Activated naive CD4-positive, alpha-beta T cell treated with Interleukin-2 at 50 U/mL for 16 hours (primary cell): ENCODE results near the gene CDC42SE2.
A peak's percentile ranks its signal among the peaks of the same experiment; 100 is the strongest.
"Not testable (repeated sequence)": the region's sequence is repeated elsewhere in the genome, so short reads cannot be mapped to it uniquely, and the experiment has no call there.

Source experiments
- DNase-seq: peaks from one replicate; pipeline ENCODE4 v3.0.0-alpha.2; 2020

CDC42SE2 gene

DNA sequence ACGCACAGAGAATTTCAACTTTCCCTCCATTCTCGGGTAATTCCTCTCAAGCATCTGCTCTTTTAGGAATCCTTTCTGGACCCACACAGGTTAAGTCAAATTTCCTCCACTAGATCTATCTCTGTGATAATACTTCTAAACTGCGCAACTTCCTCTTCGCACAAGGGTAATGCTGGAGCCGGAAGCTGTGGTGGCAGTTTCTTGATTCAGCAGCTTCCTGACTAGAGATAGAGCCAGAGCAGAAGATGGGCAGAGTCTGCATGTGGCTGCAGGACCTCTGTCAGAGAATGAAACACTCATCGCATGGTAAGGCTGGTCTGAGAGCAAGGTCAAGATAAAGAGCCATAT, 11.1 kb upstream of the CDC42SE2 start:
- DNase-seq = peak; percentile 78

DNA sequence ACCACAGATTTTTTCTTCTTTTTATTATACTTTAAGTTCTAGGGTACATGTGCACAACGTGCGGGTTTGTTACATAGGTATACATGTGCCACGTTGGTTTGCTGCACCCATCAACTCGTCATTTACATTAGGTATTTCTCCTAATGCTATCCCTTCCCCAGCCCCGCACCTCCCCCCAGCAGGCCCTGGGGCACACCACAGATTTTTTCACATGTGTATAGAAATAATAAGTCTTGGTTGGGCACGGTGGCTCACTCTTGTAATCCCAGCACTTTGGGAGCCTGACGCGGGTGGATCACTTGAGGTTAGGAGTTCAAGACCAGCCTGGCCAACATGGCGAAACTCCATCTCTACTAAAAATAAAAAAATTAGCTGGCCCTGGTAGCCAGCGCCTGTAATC, 9.8 kb upstream of the CDC42SE2 start:
- peak; percentile 31 for DNase-seq

DNA sequence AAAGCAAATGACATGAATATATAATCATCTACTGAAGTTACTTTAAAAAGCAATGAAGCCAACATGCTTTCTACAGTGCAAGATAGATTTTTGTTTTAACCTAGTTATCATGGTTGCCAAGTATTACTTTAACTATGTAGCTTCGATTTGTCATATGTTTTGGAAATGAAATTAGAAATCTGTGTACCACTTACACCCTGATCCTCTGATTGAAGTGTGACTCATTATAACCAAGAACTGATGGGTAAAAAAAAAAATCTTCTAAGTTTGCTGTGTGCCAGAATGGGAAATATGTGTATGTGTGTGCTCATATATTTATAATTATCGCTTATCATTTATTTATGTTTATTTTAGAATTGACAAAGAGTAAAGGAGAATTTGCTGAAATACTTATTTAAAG, 9.1 kb upstream of the CDC42SE2 start:
- no peak for DNase-seq

DNA sequence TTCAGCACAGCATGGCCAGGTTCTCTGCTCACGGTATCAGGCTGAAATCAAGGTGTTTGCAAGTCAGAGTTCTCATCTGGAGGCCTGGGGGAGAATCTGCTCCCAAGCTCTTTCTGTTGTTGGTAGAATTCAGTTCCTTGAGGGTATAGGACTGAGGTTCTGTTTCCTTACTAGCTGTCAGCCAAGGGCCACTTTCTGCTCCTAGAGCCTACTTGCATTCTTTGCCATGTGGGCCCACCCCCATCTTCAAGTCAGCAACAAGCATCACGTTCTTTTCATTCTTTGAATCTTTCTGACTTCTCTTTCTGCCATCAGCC, 7.4 kb upstream of the CDC42SE2 start:
- no peak for DNase-seq

DNA sequence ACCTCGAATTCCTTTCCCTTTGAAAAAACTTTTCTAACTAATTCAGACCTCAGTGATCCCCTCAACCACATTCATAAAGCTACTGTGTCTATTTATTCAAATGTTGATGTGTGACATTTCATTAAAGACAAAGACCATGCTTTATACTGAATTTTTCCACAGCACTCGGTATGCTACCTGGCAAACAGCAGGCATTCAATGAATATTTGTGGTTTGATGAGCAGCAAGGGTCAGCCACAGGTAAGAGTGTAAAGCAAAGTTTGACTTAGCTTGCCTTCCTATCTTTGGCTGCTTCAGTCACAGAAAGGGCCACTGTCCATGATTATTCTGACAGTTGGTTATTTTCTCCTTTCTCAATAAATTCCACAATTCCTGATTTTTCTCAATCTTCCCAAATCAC, 5.1 kb upstream of the CDC42SE2 start:
- no peak for DNase-seq

DNA sequence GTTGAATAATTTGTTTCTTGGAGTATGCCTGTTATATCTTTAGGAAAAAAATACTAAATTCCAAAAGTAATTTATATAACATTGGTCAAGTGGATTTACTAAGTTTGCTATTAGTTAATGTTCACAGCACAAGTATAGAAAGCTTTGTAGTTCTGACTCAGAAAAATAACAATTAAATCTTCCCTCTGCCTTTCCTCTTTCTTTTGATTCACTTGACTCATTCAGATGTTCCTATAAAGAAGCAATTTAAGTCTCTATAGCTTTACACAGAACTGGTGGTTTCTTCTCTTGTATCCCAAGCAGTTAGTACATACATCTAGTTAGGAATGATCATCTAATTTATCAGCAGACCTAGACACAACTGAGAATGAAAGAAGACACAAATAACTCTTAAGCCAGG, 4.5 kb upstream of the CDC42SE2 start:
- no peak for DNase-seq

DNA sequence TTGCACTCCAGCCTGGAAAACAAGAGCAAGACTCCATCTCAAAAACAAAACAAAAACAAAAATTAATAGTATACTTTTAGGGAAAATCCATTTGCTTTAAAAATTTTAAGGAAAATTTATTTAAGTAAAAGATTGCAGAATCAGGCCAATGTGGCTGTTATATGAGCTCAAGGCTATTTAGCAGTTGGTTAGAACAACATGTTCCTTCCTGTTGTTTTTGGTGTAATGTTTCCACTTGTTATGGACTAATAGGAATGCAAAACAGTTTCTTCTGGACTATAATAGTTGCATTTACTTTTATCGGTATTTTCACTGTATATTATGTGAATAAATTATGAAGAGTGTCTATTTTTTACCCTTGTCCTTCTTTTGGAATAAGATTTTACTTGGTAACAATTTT, 3.0 kb upstream of the CDC42SE2 start:
- no peak for DNase-seq

DNA sequence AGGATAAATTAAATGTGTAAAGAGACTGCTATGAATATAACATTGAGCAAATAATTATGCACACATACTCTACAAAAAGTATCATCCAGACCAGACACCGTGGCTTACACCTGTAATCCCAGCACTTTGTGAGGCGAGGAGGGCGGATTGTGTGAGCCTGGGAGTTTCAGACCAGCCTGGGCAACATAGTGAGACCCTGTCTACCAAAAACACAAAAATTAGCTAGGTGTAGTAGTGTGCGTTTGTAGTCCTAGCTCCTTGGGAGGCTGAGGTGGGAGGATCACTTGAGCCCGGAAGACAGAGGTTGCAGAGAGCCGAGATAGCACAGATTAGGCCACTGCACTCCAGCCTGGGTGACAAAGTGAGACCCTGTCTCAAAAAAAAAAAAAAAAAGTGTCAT, 2.4 kb upstream of the CDC42SE2 start:
- DNase-seq = no peak

DNA sequence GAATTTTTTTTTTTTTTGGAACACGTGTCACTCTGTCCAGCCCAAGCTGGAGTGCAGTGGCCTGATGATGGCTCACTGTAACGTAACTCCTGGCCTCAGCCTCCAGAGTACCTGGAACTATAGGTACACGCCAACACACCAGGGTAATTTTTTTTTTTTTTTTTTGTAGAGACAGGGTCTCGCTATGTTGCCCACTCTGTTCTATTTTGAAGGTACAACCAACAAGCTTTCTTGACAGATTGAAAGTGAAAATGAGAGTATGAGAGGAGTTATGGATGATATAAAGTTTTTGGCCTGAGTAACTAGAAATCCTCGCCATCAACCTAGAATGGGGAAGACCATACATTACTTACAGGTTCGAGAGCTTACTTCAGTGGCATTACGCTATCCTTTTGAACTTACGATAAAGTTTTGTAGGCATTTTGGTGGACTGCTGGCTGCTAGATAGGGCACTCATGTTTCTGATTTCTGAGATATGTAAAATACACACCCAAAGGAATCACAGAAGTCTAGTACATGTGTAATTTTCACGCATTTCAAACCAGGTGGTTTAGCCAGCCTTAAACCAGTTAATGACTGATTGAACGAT, 806 bp upstream of the CDC42SE2 start:
- DNase-seq = no peak

DNA sequence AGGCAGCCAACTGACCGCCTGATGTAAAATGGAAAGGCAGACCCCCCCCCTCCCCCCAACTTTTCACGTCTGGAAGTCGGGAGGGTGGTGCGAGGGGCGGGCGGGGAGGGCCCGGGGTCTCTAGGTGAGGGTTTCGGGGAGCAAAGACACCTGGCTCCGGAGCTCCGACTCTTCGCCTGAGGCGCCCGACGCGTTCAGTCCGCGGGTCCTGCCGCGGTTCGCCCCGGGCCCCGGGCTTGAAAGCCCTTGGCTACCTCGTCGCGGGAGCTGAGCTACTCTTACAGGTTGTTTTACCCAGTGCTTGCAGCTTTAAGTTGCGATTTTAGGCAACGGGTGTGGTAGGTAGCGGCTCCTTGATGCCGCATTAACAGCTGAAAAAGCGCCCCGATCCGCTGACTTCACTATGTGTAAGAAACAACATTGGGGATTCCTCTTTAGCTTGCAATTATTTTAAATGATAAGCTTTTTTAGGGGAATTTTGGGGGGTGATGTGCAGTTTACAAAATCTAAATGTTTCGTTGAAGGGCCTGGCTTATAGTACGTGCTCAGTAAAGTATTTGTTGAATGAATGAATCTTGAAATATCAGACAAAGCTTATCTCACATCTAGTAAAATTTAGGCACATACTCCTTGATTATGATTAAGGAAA, 722 bp downstream of the CDC42SE2 start:
- peak; percentile 48 for DNase-seq

DNA sequence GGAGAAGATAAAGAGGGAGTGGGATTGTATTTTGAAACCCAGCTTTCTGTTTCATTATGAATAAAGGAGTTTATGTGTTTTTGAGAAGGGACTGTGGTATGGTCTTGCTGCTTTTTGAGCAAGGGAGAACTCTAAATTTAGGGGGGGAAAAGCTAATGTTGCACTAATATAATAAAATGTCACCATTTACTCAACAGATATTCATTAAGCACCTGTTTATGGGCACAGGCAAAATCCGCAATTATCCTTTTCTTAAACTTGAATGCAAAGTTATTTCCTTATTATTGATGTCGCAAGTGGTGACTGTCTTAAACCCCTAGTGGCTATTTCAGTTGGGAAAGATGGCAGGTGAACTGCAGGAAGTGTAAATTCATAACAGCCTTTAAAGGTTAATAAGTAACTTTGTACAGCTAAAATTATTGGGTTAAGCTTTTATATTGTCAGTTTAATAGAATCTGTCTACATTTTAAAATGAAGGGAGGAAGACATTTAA, 1.5 kb downstream of the CDC42SE2 start:
- DNase-seq = no peak

DNA sequence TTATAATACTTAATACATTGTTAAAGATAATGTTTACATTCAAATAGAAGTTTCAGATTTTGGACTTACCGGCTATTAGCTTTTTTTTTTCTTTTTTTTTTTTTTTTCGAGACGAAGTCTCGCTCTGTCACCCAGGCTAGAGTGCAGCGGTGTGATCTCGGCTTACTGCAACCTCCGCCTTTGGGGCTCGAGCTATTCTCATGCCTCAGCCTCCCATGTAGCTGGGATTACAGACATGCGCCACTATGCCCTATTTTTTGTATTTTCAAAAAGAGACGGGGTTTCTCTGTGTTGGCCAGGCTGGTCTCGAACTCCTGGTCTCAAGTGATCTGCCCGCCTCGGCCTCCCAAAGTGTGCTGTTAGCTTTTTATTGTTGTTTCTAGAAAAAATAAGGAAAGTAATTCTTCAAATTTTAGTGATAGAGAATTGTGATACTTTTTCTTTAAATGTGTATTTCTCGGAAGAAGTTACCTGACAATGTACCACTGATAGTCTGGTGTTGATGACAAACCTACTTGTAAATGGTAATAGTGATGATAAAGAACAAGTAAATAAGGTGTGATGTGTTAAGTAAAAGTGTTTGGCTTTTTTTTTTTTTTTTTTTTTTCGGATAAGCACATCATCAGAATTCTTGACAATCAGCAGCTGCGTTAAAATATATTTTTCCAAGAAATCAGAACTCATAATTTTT, 2.7 kb downstream of the CDC42SE2 start:
- DNase-seq = peak; percentile 52

DNA sequence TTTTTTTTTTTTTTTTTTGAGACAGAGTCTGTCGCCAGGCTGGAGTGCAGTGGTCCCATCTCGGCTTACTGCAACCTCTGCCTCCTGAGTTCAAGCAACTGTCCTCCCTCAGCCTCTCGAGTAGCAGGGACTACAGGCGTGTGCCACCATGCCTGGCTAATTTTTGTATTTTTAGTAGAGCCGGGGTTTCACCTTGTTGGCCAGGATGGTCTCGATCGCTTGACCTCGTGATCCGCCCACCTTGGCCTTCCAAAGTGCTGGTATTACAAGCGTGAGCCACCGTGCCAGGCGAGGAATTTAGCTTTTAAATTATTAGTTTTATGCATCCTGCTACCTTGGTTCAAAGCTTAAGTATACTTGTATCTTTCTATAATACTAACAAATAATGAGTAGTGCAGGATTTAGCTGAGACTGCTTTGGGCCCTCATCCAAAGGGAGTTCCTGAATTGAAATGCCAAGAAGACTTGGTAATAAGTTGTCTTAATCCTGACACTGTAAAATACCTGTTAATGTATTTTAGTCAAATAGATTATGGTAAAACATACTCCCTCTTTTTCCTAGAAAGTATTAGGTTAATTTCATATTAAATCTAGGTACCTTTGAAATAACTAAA, 5.0 kb downstream of the CDC42SE2 start:
- DNase-seq = no peak

DNA sequence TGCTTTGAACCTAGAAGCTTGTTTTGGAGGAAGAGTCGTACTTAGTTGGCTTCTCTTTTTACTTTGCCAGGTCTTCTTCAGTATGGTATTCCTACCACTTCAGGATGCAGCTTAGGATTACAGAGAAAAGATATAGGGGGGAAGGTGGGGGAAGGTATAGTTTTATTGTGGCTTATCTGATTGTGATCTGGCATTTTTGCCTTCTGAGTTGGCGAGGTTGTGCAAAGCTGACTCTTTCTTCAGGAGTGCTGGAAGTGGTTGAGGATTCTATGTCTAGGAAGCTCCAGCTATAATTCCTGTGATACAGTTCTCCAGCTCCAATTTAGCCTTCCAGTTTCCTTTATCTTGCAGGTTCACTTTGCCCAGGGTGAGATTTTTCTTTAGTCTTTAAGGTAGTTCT, 7.0 kb downstream of the CDC42SE2 start:
- no peak for DNase-seq

DNA sequence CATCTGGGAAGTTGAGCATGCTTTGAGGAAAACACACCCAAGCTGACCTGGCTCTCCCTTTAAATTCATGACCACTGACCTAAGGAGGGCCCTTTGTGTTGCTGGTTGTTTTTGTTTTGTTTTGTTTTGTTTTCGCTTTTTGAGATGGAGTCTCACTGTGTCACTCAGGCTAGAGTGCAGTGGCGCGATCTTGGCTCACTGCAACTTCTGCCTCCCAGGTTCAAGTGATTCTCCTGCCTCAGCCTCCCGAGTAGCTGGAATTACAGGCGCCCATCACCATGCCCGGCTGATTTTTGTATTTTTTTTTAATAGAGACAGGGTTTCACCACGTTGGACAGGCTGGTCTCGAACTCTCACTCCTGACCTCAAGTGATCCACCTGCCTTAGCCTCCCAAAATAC, 8.0 kb downstream of the CDC42SE2 start:
- not testable (repeated sequence) for DNase-seq

DNA sequence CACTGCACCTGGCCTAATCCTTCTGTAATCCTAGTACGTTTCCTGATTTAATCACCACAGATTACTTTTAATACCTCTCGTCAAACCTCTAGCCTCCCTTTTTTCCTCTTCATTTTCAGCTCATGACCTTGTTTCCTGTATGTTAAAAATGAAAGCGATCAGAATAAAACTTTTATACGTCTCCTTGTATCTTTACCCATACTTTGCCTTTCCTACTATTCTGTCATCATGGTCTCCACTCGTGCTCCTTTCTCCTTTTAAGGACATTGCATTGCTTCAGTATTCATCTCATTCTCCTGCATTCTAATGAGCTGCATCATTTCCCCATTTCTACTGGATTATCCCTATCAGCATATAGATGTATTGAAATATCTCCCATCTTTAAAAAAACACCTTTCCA, 8.5 kb downstream of the CDC42SE2 start:
- no peak for DNase-seq

DNA sequence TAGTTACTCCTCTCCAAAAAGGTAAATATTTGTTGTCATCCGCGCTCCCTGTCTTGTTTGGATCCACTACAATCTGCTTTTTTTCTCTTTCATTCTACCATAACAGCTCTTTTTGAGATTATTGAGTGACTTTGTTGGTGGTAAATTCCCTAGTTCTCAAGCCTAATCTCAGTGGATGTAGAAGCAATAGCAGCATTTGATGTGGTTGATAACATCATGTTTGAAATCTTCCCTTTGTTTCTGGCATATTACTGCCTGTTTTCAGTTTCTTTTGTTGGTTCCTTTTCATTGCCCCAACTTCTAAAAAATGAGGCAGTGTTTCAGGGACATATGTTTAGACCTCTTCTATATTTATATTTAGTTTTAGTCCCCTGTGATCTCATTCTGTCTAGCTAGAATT, 8.9 kb downstream of the CDC42SE2 start:
- no peak for DNase-seq

DNA sequence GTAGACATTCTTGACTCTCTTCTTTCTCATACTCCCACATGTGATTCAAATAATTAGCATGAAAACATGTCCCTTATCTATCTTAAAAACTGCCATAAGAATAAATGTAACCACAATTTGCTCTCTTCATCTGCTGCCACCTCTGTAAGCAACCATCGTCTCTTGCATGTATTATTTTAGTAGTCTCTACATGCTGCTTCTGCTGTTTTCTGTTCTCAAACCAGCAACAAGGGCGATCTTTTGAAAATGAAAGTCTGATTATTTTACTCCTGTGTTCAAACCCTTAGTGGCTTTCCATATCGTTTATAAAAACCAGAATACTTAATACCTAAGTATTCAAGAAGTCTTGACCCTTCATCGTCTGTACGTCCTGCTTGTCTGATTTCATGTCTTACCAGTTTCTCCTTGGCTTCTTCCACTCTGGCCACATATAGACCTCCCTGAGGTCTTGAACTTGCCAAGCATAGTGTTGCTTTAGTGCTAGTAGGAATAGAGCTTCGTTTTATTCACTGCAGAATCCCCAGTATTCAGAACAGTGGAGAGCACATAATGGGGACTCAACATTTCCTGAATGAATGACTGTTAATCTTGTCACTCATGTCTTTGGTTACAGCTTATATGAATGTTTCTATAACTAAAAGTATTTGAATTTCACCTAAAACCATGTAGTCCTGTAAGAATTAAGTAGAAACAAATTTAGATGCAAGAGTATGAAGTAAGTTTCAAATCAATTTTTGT, 10.6 kb downstream of the CDC42SE2 start:
- DNase-seq = no peak

DNA sequence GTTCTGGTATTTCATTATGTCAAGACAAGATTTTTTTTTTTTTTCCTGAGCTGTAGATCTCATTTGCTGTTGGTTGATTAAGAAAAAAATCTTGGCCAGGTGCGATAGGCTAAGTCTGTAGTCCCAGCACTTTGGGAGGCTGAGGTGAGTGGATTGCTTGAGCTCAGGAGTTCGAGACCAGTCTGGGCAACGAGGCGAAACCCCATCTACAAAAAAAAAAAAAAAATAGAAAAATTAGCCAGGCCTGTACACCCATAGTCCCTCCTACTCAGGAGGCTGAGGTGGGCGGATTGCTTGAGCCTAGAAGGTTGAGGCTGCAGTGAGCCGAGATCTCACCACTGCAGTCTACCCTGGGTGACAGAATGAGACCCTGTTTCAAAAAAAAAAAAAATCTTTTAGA, 12.2 kb downstream of the CDC42SE2 start:
- DNase-seq = peak; percentile 43

DNA sequence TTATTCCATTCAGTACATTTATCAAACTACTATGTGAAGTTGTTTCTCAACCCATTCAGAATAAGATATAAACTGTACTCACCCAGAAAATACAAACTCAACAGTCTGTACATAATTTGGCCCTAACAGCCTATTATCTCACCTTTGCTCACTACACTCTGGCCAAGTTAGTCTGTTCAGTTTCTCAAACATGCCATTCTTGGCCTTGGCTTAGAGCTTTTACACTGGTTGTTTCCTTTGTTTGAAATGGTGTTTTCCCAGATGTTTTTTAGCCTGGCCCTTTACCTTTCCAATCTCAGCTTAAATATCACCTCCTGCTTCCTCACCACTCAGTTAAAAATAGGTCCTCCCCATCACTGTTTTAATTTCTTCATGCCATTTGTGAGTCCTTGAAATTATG, 13.6 kb downstream of the CDC42SE2 start:
- no peak for DNase-seq

DNA sequence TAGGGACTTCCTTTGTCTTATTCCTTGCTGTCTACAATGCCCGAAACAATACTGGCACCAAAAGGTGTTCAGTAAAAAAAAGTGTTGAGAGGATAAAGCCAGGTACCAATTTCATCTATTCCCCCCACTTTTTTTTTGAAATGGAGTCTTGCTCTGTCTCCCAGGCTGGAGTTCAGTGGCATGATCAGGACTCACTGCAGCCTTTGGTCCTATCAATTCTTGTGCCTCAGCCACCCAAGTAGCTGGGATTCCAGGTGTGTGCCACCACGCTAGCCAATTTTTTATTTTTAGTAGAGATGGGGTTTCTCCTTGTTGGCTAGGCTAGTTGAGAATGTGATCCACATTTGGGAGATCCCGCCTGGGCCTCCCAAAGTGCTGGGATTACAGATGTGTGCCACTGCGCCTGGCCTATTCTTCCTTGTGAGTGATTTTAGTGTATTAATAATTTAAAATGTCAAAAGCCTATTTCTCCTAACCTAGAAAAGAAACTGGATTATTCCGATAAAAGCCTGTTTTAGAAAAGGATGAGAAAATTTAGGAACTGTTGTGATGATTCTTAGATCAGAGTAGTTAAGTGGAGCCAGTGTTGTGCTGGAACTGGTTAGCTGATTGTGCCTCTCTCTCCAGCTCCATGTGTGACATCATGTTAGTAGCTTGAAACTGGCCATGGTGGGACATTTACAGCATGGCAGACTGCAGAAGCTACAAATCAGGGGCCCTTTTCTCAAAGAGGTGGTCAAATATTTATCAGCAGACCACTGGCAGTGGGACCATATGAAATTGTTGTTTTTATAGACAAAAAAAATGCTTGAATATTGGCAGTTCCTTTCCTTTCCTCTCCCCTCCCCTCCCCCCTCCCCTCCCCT, 14.3 kb downstream of the CDC42SE2 start:
- DNase-seq = no peak

DNA sequence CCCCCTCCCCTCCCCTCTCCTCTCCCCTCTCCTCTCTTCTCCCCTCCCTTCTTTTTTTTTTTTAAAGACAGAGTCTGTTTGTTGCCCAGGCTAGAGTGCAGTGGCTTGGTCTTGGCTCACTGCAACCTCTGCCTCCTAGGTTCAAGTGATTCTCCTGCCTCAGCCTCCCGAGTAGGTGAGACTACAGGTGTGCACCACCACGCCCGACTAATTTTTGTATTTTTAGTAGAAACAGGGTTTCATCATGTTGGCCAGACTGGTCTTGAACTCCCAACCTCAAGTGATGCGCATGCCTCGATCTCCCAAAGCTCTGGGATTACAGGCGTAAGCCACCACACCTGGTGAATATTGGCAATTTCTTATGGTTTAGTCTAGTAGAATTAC, 14.9 kb downstream of the CDC42SE2 start:
- not testable (repeated sequence) for DNase-seq

DNA sequence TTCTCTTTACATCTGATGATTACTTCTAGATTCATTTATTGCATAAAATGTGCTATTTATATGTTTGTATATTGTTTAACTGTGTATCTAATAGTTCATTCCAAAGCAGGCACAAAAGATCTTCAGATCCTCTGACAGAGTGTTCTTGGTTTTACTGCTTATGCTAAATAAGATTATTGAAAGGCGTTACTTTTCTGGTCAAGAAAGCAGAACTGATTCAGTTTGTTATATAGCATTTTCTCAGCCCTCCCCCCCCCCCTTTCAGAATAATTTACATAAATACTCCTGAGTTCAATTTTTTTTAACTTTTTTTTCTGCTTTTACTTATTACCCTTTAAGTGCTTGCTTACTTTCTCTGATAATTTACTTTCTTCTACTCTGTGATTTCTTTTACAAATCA, 15.4 kb downstream of the CDC42SE2 start:
- DNase-seq = no peak
